GM18870 (cell line): ENCODE measurements around the gene C19orf53.

Source experiments
- ATAC-seq: cut with Tn5 transposase; IDR thresholded peaks from one replicate; pipeline ENCODE4 v1.9.1; 2021; ENCODE audit warnings: moderate library complexity; ENCODE audit not compliant: unreplicated experiment

Gene C19orf53

GRCh38 chr19:13825489-13826441, 51.5 kb downstream of the C19orf53 start:
- no peak for ATAC-seq

GRCh38 chr19:13826652-13827235, 52.5 kb downstream of the C19orf53 start:
- no peak for ATAC-seq

DNA sequence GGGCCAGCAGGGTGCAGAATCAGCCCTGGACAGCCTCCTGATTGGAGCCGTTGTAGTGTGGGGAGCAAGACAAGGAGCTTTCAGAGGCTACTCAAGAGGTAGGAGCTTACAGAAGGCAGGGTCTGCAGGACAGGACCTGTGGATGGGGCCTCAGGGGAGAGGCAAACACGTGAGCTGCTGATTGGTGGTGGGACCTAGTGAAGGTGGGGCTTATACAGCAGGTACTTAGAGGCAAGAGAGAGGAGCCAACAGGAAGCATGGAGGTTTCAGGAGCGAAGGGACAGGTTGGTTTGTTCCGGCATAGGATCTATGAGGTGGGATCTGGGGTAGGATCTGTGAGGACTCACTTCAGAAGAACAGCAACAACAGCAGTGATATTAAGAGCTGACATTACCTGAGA, 53.4 kb downstream of the C19orf53 start:
- ATAC-seq, result no peak
